Measurements from ENCODE around the gene HNRNPH2. TPM values are rescaled to one million over a fixed set of nuclear protein-coding genes. Genes with fewer than 3 reads are reported as not detected.

Gene HNRNPH2
- total and polyA plus RNA-seq, 11 donors, result 36.5 to 71.9 (median 56.8) TPM

DNA sequence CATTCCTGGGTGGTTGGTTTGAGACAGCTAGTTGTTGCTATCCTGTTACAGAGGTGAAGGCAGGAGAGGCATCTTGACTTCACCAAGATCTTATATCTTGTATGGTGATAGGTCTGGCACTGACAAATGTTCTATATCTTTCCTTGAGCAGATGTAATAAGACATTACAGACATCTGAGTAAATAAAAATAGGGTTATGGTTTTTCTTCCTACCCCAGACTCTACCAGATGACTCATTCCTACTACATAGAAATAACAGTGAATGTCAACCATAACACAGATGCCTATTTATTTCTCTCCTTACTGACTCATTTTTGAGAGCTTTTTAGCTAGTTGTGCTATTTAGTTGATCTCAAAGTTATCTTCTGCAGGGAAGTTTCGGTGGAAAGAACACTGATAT lies 21.9 kb downstream of the HNRNPH2 start:
- Histone ChIP-seq H3K9me3 (peaks cover 0 to 14% (median 0%) of the 10 kb centered on the region in 12 donors), H3K27ac (no peak overlapping the region), H3K36me3 (peaks cover 0 to 50% (median 13%) of the 10 kb centered on the region in 9 donors), H3K4me1 (no peaks in the 10 kb centered on the region), H3K27me3 (no peaks in the 10 kb centered on the region), H3K4me3 (no peak overlapping the region)
- TF ChIP-seq, protein P1, sequence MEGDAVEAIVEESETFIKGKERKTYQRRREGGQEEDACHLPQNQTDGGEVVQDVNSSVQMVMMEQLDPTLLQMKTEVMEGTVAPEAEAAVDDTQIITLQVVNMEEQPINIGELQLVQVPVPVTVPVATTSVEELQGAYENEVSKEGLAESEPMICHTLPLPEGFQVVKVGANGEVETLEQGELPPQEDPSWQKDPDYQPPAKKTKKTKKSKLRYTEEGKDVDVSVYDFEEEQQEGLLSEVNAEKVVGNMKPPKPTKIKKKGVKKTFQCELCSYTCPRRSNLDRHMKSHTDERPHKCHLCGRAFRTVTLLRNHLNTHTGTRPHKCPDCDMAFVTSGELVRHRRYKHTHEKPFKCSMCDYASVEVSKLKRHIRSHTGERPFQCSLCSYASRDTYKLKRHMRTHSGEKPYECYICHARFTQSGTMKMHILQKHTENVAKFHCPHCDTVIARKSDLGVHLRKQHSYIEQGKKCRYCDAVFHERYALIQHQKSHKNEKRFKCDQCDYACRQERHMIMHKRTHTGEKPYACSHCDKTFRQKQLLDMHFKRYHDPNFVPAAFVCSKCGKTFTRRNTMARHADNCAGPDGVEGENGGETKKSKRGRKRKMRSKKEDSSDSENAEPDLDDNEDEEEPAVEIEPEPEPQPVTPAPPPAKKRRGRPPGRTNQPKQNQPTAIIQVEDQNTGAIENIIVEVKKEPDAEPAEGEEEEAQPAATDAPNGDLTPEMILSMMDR (IDR thresholded peaks at IDR 0.05), result no peak
- no peak for TF ChIP-seq POLR2A (IDR thresholded peaks at IDR 0.05)
- DNase-seq, result no peak
- WGBS, 4 donors, result 85 to 95% (median 91%) methylated on average over 1 of the region's 1 CpG
- no peak for ATAC-seq
- intact Hi-C loops (cut with DNase I), result loop anchor here in 1 of 10 donors (10.0 kb wide), 1 partner anchor 55 kb away; the partner anchor contains the start of gene ARMCX4

DNA sequence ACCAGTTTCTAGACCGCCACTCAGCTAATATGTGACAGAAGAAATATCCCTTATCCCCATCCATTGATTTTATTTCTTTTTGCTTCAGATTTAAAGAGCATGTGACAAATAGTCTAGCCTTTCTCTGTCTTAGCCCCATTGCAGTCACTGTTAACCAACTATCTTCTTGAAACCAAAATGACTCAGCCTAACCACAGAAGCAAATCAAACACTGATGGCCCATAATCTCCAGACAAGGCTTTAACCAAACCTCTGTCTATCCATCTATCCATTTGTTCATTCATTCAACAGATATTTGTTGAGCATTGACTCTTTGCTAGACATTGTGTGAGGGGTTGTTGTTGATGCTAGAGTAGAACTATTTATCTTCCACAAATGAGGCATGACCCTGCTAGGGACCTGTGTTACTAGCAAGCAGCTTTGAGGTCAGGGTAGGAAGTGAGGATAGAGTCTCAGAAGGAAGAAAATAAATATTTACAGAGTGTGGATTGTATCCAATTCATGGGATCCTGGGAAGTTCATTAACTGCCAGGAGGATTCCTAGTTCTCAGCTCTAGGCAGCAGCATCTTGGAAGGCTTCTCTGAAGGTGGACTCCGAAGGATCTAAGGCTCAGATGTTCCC lies 22.5 kb downstream of the HNRNPH2 start:
- Histone ChIP-seq H3K9me3 (peaks cover 0 to 14% (median 0%) of the 10 kb centered on the region in 12 donors), H3K4me3 (no peak overlapping the region), H3K36me3 (peaks cover 0 to 47% (median 13%) of the 10 kb centered on the region in 9 donors), H3K27me3 (no peaks in the 10 kb centered on the region), H3K4me1 (no peaks in the 10 kb centered on the region), H3K27ac (no peak overlapping the region)
- TF ChIP-seq, protein P1 (IDR thresholded peaks at IDR 0.05), result no peak
- no peak for TF ChIP-seq POLR2A (IDR thresholded peaks at IDR 0.05)
- 78 to 98% (median 89%) methylated on average over 2 of the region's 2 CpGs for WGBS, 4 donors
- intact Hi-C loops (cut with DNase I), result no loop called here
- DNase-seq (no peak), ATAC-seq (no peak)

DNA sequence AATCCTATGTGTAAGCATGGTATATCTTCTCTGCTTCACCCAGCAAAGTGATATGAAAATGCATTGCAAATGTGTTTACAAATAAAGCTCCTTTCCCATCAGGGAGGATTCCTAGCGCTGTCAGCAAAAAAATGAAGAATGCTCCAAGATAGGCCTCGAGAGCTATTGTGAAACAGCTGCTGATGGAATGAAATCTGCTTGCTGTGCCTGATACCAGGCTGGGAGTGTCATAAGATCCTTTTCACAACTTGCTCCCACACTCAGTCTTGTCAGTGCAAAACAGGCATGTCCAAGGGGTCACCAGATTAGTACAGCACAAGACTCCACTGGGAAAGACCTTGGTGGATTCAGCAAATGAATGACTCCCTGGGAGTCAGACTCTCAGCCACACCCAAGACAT lies 34.1 kb downstream of the HNRNPH2 start:
- 57 to 65% (median 61%) methylated on average over 2 of the region's 2 CpGs for WGBS, 4 donors
- H3K4me1 ChIP-seq, result no peaks in the 10 kb centered on the region
- H3K27ac ChIP-seq, result no peak overlapping the region
- H3K4me3 ChIP-seq, result no peak overlapping the region
- intact Hi-C loops (cut with DNase I), result no loop called here
- no peaks in the 10 kb centered on the region for H3K9me3 ChIP-seq
- no peaks in the 10 kb centered on the region for H3K27me3 ChIP-seq
- DNase-seq (no peak), ATAC-seq (no peak)
- TF ChIP-seq, protein P1 (IDR thresholded peaks at IDR 0.05), result no peak
- TF ChIP-seq POLR2A (IDR thresholded peaks at IDR 0.05), result no peak
- H3K36me3 ChIP-seq, result peaks cover 0 to 51% (median 10%) of the 10 kb centered on the region in 9 donors

DNA sequence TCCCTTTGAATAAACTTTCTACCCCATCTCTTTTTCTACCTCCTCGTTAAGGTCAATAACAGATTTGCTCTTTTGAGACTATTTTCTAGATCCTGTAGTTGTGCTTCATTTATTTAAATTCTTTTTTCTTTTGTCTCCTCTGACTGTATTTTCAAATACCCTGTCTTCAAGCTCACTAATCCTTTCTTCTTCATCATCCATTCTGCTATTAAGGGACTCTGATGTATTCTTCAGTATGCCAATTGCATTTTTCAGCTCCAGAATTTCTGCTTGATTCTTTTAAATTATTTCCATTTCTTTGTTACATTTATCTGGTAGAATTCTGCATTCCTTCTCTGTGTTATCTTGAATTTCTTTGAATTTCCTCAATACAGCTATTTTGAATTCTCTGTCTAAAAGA lies 41.3 kb downstream of the HNRNPH2 start:
- Histone ChIP-seq H3K36me3 (peaks cover 0 to 49% (median 0%) of the 10 kb centered on the region in 9 donors), H3K9me3 (no peaks in the 10 kb centered on the region), H3K4me3 (no peak overlapping the region), H3K27me3 (no peaks in the 10 kb centered on the region), H3K4me1 (peaks cover 0 to 10% (median 0%) of the 10 kb centered on the region in 12 donors), H3K27ac (no peak overlapping the region)
- 79 to 100% (median 90%) methylated on average over 1 of the region's 1 CpG for WGBS, 4 donors
- TF ChIP-seq, protein P1 (IDR thresholded peaks at IDR 0.05), result no peak
- no peak for TF ChIP-seq POLR2A (IDR thresholded peaks at IDR 0.05)
- DNase-seq (no peak), ATAC-seq (no peak)
- intact Hi-C loops (cut with DNase I), result no loop called here

All from heart left ventricle (tissue), 16 donors.